Hepatocyte (in vitro differentiated cells): ENCODE measurements around the gene LGALS7B. TPM values are rescaled to one million over a fixed set of nuclear protein-coding genes. Genes with fewer than 3 reads are reported as not detected.

Experiments used
- DNase-seq: peaks from one replicate; pipeline ENCODE4 v3.0.0-alpha.2; 2016; ENCODE audit warnings: low spot score
- H2AFZ ChIP-seq: fragments of 200-600 bp; sonication (generic); 2 replicates; pipeline ENCODE4 v1.6.0; 2016; ENCODE audit warnings: antibody characterized with exemption, mild to moderate bottlenecking
- H3K27ac ChIP-seq: fragments of 200-600 bp; sonication (generic); 2 replicates; pipeline ENCODE4 v1.5.1; 2016; ENCODE audit warnings: mild to moderate bottlenecking
- H3K27me3 ChIP-seq: fragments of 200-600 bp; sonication (generic); 2 replicates; pipeline ENCODE4 v1.6.1; 2016
- H3K36me3 ChIP-seq: fragments of 200-600 bp; sonication (generic); replicated peaks from 2 replicates; pipeline ENCODE4 v1.5.1; 2016; ENCODE audit warnings: low read depth; ENCODE audit not compliant: insufficient read depth
- H3K4me1 ChIP-seq: fragments of 200-600 bp; sonication (generic); 2 replicates; pipeline ENCODE4 v1.5.1; 2016; ENCODE audit warnings: mild to moderate bottlenecking, moderate library complexity; ENCODE audit not compliant: insufficient read depth
- H3K4me2 ChIP-seq: fragments of 200-600 bp; sonication (generic); 2 replicates; pipeline ENCODE4 v1.6.0; 2016
- H3K4me3 ChIP-seq: fragments of 200-600 bp; sonication (generic); 2 replicates; pipeline ENCODE4 v1.5.1; 2016; ENCODE audit warnings: mild to moderate bottlenecking
- H3K79me2 ChIP-seq: fragments of 200-600 bp; sonication (generic); 2 replicates; pipeline ENCODE4 v1.6.0; 2017; ENCODE audit warnings: mild to moderate bottlenecking
- H3K9me2 ChIP-seq: fragments of 200-600 bp; sonication (generic); replicated peaks from 2 replicates; pipeline ENCODE4 v1.6.0; 2017; ENCODE audit warnings: mild to moderate bottlenecking; ENCODE audit not compliant: insufficient read depth
- H3K9me3 ChIP-seq: fragments of 200-600 bp; sonication (generic); 2 replicates; pipeline ENCODE4 v1.5.1; 2016; ENCODE audit warnings: low read depth, mild to moderate bottlenecking
- H4K20me1 ChIP-seq: fragments of 200-600 bp; sonication (generic); 2 replicates; pipeline ENCODE4 v1.6.0; 2016; ENCODE audit warnings: mild to moderate bottlenecking; ENCODE audit not compliant: insufficient read depth, poor library complexity, severe bottlenecking
- CTCF ChIP-seq: fragments of 200-600 bp; sonication (generic); IDR thresholded peaks from 2 replicates; pipeline ENCODE4 v1.5.1; 2016; ENCODE audit warnings: antibody characterized with exemption, mild to moderate bottlenecking; ENCODE audit not compliant: poor library complexity
- EZH2 ChIP-seq: fragments of 200-600 bp; sonication (generic); IDR thresholded peaks from 2 replicates; pipeline ENCODE4 v1.6.1; 2016; ENCODE audit warnings: antibody characterized with exemption, mild to moderate bottlenecking, borderline replicate concordance
- EZH2phosphoT487 ChIP-seq: fragments of 200-600 bp; sonication (generic); IDR thresholded peaks from one replicate; pipeline ENCODE4 v1.6.1; 2018; ENCODE audit warnings: antibody characterized with exemption, mild to moderate bottlenecking, low read depth, moderate library complexity; ENCODE audit not compliant: unreplicated experiment, severe bottlenecking
- WGBS: methylation state at CpG from one replicate; pipeline ENCODE4 v1.1.6; 2016; ENCODE audit warnings: low lambda C conversion rate; ENCODE audit errors: missing lambda C conversion rate; 5-methylcytosine and 5-hydroxymethylcytosine counted together
- polyA plus RNA-seq: library from polyadenylated mRNA; unstranded; fragments of >200 nt; fragmentation: Nextera tagmentation; extraction: Ambion mirVana; gene quantifications from 2 replicates; pipeline ENCODE4 v1.2.1, GENCODE V29; 2016
- total RNA-seq: library from RNA; depleted of rRNA; stranded (reverse); fragments of >200 nt; gene quantifications from 2 replicates; pipeline ENCODE4 v1.2.3, GENCODE V29; 2014

The LGALS7B gene
- total and polyA plus RNA-seq, 2 experiments from 2014 or later: not detected

- Histone ChIP-seq H3K9me2 (no peaks in the 10 kb centered on the region), H3K79me2 (no peaks in the 10 kb centered on the region), H3K27ac (no peak overlapping the region), H3K4me3 (no peak overlapping the region), H4K20me1 (no peaks in the 10 kb centered on the region), H3K27me3 (no peaks in the 10 kb centered on the region), H3K9me3 (no peaks in the 10 kb centered on the region), H2AFZ (no peak overlapping the region), H3K36me3 (no peaks in the 10 kb centered on the region), H3K4me1 (no peaks in the 10 kb centered on the region), H3K4me2 (no peak overlapping the region)
- TF ChIP-seq EZH2phosphoT487 (no peak), EZH2 (no peak), CTCF (no peak)
- 96% methylated on average over 5 of the region's 6 CpGs for WGBS
- no peak for DNase-seq
These were observed 46.1 kb upstream of the LGALS7B start for GRCh38 chr19:38742906-38743305.

GRCh38 chr19:38743394-38744297, 45.4 kb upstream of the LGALS7B start:
- H3K4me2 ChIP-seq: no peak overlapping the region
- H3K9me2 ChIP-seq: no peaks in the 10 kb centered on the region
- H3K4me3 ChIP-seq: no peak overlapping the region
- no peaks in the 10 kb centered on the region for H3K9me3 ChIP-seq
- WGBS: 88% methylated on average over 16 of the region's 20 CpGs
- H4K20me1 ChIP-seq: no peaks in the 10 kb centered on the region
- DNase-seq: peak; percentile 22
- no peaks in the 10 kb centered on the region for H3K27me3 ChIP-seq
- H3K36me3 ChIP-seq: no peaks in the 10 kb centered on the region
- H3K4me1 ChIP-seq: no peaks in the 10 kb centered on the region
- no peak overlapping the region for H2AFZ ChIP-seq
- H3K27ac ChIP-seq: no peak overlapping the region
- H3K79me2 ChIP-seq: no peaks in the 10 kb centered on the region
- TF ChIP-seq EZH2phosphoT487: no peak
- TF ChIP-seq CTCF: no peak
- no peak for TF ChIP-seq EZH2

GRCh38 chr19:38744298-38744681, 44.7 kb upstream of the LGALS7B start, which contains the start of gene CAPN12:
Gene CAPN12 (minus strand): TSS chr19:38744474. CDS start chr19:38744165, 309 bp downstream.
- no peak for DNase-seq
- Histone ChIP-seq H3K27ac (no peak within 1 kb of the TSS), H3K4me1 (no peaks in the 10 kb centered on the region), H3K9me3 (no peaks in the 10 kb centered on the region), H4K20me1 (no peaks in the 10 kb centered on the region), H3K4me2 (no peak within 1 kb of the TSS), H3K79me2 (no peaks in the 10 kb centered on the region), H3K9me2 (no peaks in the 10 kb centered on the region), H3K36me3 (no peaks in the 10 kb centered on the region), H2AFZ (no peak within 1 kb of the TSS), H3K27me3 (no peaks in the 10 kb centered on the region), H3K4me3 (no peak within 1 kb of the TSS)
- WGBS: 90% methylated on average over 10 of the region's 10 CpGs
- no peak for TF ChIP-seq CTCF
- no peak for TF ChIP-seq EZH2phosphoT487
- TF ChIP-seq EZH2: no peak
